SK-N-SH (cell line): ENCODE data around the gene SP2.

ENCODE experiments used
- CTCF ChIP-seq: fragments of 200-600 bp; sonication (generic); IDR thresholded peaks from 2 replicates; pipeline ENCODE4 v1.6.1; 2017; ENCODE audit warnings: antibody characterized with exemption, mild to moderate bottlenecking, moderate library complexity
- EP300 ChIP-seq, 2 experiments: IDR thresholded peaks; 2 replicates each; pipeline versions ENCODE4 v1.4.0 to v1.6.1; 2012; ENCODE audit warnings: borderline replicate concordance in 1 of 2, low read depth in 1 of 2, low read length in 1 of 2
- POLR2AphosphoS5 ChIP-seq: IDR thresholded peaks from 2 replicates; pipeline ENCODE4 v1.6.1; 2012; ENCODE audit warnings: low read depth, low read length
- RCOR1 ChIP-seq: fragments of 150-350 bp; IDR thresholded peaks from 2 replicates; pipeline ENCODE4 v1.6.1; 2017; ENCODE audit warnings: antibody characterized with exemption, low read length

DNA sequence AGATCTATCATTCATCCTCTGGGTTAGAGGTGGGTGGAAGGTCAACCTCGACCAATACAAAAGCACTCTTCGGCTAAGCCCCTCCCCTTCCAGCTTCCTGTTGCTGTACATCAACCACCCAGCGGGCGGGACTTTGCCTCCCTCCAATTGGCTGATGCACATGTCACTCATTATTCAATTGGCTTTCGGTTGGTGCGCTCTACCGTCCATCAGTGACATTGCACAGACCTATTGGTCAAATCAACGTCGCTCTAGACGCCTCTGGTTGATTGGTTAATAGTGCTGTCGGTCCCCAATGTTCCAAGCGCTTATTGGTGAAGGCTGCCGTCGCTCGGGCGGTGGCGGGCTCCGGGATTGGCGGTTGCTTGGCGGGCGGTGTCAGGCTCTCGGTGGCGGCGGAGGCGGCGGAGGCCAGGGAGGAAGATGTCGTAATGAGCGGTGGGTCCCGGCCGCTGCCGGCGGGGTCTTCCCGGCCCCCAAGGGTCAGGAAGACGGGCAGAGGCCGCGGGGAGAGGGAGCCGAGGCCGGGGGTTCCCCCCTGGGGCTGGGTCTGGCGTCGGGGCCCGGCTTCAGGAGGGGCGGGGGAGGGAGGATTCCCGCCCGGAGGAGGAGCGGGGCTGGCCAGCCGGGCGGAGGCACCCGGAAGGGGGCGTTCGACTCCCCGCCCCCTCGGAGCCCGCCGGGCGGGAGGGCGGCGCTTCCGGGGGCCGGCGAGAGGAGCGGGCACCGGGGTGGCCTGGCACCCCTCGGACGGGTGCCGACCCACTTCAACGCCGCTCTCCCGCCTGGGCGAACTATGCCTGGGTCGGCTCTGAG, at the start of gene SP2:
- peak; percentile 73 for TF ChIP-seq RCOR1
- TF ChIP-seq POLR2AphosphoS5, result peak; percentile 91
- TF ChIP-seq EP300 (IDR thresholded peaks at IDR 0.05; ENCODE audit: borderline replicate concordance in 1 of 2, low read depth in 1 of 2, low read length in 1 of 2), result no peak; a peak in 1 of 4 replicates
- TF ChIP-seq CTCF, result no peak
